HG03571 (cell line): ENCODE results near the gene SRGAP3.

Experiments
- ATAC-seq: cut with Tn5 transposase; IDR thresholded peaks from one replicate; pipeline ENCODE4 v1.9.1; 2021; ENCODE audit not compliant: unreplicated experiment

The SRGAP3 gene

DNA sequence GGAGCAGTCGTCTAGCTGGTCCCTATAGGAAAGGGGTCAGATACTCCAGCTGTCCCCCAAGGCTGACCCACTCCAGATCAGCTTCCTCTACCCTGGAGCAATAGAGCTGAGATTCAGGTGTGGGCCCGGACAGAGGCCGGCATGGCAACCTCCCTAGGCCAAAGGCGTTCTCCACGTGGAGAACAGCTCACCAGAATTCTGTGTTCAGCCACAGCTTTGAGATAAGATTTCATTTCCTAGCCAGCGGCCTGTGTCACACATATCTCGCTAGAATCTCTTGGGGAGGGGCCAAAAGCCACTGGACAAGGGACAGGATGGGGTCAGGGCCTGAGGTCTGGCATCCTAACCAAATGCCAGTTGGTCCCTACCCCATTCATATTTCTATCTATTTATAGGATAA, 20.1 kb downstream of the SRGAP3 start:
- ATAC-seq, result no peak

DNA sequence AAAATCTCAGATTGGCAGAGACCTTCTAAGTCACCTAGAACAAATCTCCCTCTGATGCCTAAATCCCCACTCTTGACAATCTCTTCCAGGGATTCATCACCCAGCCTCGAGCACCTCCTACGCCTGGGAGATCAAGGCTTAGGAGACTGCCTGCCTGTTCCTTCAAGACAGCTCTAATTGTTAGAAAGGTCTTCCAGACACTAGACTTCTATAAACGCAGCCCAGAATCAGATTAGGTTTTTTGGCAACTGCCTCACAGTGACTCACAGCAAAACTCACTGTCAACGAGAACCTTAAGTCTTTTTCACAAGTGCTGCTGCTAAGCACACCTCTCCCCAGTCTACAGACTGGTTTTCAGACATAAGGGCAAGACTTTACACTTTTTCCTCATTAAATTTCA, 23.1 kb downstream of the SRGAP3 start:
- no peak for ATAC-seq

DNA sequence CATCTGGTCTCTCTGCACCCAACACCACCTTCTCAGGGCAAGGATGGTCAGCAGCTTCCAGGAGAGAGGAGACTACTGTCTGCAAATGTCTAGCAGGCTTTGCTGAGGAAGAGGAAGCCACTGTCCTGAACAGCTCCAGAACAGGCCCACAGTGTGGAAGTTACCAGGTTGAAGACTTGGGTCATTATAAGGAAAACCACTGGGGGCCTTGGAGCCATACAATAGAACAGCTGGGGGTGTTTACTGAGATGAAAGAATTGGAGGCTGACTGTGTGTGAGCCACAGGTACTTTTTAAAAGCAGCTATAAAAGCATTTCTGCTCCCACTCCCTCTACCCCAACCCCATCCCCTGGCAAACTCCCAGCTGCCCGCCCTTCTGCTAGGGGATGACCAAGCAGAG, 24.2 kb downstream of the SRGAP3 start:
- ATAC-seq, result no peak

DNA sequence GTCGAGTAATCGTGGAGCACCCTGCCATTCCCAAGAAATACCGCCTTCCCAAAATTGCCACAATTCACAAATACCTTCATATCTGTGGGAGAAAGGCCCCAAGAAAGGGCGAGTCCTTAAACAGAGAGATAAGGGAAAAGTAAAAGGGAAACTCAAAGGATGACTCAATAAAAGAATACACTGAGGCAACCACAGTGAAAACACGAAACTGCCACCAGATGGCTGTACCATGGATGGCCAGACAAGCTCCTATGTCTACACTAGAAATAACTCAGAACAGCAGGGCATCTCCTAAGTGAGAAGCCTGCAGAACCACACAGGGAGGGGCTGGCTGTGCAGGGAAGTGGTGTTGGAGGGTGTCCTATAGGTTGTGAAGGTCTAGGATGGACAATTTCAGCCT, 25.0 kb downstream of the SRGAP3 start:
- ATAC-seq, result peak; percentile 91

DNA sequence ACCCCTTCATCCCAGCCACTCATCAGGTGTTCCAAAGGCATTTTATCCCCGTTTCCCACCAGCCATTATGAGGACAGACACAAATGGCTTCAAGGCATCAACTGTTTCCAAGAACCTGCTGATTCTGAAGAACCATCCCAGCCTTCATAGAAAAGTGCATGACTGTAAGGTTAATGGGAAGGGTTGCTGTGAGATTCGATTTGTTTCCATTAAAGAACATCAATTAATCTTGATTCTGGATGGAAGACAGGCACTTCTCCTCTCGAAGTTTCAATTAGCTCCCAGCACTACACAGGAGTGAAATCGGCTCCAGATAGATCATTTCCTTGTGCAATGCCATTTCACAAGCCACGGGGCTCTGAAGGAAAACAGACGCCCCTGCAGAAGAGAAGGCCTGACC, 25.8 kb downstream of the SRGAP3 start:
- ATAC-seq, result no peak

DNA sequence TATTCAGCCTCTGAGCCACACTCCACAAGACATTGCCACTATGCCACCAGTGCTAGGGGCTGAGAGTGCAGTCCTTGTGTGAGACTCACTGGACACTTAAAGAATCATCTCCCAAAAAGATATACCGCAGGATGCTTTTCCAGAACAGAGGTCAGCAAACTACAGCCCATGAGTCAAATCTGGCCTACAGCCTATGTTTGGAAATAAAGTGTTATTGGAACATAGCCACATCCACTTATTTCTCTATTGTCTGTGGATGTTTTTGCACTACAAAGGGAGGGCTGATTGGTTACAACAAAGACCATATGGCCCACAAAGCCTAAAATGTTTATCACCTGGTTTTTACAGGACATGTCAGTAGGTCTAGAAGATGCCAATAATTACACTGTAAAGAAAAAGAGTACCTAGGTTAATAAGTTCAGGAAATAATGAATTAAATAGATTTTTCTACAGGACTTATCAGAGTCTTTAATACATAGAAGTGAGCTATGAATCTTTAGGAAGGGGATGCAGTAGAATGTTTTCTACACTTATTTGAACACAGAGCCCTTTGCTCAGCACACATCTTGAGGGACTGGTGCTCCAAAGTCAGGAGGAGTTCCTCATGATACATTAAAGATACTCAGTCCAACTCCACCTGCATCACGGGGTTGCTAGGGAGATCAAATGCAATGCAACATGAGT, 26.3 kb downstream of the SRGAP3 start:
- ATAC-seq, result no peak

DNA sequence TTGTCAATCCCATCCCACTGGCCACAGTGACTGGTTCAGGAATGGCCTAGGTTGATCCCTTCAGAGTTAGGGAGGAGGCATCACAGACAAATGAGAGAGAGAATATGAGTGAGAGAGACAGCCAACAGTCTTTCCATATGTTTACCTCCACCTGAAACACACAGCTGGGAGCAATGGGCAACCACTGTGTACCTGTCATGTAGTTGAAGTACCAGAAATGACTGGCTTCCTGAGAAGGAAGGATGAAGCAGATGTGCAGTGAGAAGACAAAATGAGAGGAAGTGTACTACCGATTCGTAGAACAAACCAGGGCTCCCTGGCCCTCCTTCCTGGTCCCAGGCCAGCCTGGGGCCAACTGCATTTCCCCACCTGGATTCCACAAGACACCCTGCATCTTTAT, 27.4 kb downstream of the SRGAP3 start:
- ATAC-seq, result no peak

DNA sequence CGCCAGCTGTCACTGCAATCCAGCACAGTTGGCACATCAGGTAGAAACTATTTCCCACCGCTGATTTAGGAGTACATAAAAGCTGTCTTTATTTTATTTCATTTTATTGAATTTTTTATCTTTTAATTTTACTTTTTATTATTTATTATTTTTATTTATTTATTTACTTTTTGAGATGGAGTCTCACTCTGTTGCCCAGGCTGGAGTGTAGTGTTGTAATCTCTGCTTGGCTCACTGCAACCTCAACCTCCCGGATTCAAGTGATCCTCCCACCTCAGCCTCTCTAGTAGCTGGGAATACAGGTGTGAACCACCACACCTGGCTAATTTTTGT, 31.0 kb downstream of the SRGAP3 start:
- no peak for ATAC-seq

DNA sequence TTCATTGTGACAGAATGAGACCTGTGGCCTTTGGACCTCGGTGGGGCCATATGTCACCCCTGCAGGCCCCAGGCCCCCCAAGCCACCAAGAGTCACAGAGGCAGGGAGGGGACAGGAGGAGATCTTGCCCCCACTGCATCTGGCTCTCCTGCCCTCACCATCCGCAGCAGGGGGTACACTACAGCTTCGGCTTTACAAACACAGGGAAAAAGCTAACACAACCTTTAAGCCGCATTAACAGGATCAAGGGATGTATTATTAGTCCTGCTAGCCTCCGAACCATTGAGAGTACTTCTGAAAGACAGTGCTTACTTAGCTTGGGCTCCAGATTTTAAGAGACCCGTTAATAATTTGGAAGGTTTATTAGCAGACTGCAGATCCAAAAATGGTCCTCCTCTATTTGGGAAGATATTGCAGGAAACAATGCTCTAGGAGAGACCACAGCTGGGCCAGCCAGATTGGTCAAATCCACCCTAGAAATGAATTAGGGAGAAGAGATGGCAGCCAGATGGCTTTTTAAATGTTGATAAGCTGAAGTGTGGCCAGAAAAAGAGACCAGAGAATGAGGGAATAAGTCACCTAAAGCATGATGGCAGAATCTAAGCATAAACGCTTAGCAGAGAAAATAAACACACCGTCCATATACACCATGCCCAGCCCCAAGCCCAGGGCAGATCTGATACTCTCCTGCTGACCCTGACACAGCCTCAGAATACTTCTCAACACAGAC, 31.5 kb downstream of the SRGAP3 start:
- no peak for ATAC-seq

DNA sequence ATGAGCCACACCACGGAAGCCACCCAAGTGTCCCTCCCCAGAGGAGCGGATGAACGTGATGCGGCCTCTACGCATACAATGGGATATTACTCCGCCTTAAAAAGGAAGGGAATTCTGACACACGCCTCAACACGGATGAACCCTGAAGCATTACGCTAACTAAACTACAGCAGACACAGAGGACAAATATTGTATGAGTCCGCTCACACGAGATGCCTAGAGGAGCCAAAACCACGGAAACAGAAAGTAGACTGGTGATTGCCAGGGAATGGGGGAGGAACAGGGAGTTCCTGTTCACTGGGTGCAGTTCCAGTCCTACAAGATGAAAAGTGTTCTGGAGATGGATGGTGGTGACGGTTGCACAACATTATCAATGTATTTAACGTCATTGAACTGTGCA, 32.7 kb downstream of the SRGAP3 start:
- ATAC-seq, result no peak

DNA sequence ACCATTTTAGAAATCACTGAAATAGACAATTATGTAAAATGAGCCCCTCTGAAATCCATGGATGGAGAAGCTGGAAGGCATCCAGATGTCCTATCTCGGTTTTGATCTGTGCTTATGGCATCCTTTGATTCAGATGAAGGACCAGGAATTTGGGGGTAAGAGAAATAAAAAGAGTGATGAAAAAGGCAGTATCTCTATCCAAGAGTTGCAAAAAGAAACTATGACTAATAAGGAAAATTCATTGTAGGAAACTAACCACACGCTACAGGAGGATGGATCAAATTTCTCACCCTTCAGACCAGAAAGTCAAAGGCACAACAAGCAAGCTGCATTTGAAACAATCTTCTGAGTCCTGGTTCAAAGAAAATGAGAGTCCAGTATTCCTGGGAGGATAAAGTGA, 34.8 kb downstream of the SRGAP3 start:
- ATAC-seq, result no peak

DNA sequence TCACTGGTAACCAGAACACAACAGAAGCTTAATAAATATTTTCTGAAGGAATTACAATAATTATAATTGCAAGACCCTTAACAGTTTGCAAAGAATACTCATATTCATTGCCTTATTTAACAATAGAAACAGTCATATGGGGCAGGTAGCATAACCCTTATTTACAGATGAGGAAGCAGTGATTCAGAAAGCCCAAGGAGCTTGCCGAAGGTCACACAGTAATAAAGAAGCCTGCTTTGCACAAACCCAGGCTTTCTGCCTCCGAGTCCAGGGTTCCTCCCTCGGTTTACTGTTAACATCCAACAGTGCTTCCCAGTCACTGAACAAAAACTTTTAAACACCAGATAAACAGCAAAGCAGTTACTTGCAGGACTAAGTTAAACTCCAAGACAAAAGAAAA, 35.3 kb downstream of the SRGAP3 start:
- ATAC-seq, result no peak

DNA sequence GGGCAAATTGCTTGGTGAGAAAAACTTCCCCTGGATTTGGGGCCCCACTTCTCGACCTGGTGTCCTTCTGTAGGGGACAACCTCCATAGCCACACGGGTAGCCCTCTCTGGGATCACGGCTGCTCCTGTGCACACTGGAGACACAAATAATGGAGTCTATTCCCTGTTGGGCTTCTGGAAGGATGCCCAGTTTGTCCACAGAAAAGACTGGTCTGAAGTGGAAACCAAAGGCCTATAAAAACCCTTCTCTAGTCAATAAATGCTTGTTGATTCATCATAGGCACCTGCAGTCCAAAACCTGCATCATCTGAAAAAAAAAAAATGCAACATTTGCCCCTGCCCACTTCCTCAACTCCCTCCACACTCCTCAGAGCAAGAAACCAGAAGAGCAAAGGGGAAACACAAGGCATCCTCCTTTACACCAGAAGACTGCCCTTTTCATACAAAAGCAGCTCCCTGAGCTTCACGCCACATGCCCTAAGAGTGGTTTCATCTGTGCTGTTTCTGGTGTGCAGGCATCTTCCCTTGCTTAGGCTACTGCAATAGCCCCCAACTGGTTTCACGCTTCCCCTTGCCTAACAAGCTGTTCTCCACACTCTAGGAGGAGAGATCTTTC, 36.3 kb downstream of the SRGAP3 start:
- no peak for ATAC-seq

DNA sequence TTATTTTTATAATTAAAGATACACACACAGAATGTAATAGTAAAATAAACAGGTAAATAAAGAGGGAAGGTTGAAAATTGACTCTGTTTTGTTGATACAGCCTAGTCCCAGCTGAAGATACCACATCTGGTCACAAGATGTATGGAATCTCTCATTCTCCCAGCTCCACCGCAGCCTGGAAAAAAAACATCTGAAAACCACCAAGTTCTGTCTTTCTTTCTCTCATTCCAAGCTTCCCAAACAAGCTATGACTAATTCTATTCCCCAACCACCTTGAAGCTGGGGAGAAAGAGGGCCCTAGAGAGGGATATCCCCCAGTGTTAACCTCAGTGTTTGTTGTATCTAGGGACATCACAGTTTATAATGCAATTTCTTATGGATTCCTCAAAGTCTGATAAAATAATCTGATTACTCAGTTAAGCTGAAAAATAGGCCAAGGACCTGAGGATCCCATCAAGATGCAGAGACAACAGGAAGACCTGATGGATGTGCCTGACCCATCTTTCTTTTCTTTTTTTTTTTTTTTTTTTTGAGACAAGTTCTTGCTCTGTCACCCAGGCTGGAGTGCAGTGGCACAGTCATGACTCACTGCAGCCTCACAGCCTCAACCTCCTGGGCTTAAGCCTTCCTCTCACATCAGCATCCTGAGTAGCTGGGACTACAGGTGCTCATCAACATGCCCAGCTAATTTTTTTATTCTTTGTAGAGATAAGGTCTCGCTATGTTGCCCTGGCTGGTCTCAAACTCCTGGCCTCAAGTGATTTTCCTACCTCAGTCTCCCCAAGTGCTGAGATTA, 38.1 kb downstream of the SRGAP3 start:
- no peak for ATAC-seq

DNA sequence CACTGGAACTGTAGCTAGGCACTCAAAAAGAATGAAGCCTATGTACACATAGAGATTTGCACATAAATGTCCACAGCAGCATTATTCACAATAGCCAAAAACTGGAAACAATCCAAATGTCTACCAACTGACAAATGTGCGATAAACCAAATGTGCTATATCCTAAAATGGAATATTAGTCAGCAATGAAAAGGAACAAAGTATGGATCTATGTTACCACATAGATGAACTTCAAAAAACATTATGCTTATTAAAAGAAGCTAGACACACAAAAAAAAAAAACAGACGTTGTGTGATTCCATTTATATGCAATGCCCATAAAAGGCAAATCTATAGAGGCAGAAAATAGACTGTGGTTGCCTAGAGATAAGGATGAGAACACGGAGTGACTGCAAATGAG, 39.7 kb downstream of the SRGAP3 start:
- no peak for ATAC-seq

DNA sequence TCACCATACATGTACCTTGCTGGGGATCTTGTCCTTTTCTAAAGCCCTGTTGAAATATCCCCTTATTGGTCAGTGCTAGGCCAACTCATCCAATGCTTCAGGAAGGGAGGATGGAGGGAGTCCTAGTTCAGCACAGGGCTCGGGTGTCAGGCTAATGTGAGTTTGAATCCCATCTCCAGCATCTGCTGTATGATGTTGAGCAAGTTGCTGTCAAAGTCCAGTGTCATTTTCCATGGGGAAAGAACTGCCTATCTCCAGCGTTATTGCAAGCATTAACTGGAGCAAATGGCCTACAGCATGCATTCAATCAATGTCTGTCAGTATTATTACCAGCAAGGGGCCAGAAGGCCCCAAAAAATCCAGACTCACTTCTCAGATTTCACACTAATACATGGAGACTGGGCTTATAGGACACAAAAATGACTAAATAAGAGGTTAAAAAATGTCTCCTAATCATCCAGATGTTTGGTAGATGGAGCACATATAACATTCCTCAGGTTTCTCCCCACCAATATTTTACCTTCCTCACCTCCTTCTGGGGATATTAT, 40.8 kb downstream of the SRGAP3 start:
- ATAC-seq, result no peak

DNA sequence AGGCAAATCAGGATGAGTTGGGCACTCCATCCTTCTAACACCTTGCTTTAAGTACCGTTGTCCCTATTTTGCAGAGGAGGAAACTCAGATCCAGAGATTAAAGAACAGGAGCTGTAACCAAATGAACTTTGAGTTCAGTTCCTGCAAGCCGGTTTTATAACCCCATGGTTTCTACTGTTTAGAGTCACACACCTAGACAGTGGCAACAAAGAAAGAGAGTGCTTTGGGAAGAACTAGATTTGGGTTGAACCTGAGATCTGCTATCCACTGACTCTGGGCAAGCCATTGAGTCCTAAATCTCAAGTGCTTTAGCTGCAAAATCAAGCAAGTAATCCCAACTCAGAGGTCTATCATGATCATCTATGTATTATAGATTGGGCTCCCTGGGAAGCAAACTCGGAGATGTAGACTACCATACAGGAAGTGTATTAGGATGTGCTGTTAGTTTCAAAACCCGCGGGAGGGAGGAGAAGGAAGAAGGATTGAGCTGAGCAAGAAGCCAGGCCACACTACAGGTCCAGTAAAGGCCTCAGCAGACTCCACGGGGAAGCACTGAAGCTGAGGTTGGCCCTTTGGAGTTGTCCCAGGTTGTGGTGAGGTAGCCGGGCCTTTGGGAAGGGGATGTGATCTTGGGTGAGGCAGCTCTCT, 42.2 kb downstream of the SRGAP3 start:
- no peak for ATAC-seq

DNA sequence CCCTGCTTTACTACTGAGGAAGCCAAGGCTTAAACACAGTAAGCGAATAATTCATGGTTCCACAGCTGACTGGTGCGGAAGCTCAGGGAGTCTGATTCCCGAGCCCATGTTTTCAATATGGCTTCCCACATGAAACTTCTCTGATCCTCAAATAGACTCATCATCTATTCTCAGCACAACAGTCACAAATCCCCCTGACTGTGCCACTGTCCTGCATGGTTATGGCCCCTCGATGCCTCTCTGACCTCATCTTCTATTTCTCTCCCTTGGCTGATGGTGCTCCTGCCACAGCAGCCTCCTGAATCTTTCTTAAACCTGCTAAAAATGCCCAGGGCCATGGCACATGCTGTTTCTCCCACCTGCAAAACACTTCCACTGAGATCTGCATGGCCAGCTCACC, 43.2 kb downstream of the SRGAP3 start:
- ATAC-seq, result no peak

DNA sequence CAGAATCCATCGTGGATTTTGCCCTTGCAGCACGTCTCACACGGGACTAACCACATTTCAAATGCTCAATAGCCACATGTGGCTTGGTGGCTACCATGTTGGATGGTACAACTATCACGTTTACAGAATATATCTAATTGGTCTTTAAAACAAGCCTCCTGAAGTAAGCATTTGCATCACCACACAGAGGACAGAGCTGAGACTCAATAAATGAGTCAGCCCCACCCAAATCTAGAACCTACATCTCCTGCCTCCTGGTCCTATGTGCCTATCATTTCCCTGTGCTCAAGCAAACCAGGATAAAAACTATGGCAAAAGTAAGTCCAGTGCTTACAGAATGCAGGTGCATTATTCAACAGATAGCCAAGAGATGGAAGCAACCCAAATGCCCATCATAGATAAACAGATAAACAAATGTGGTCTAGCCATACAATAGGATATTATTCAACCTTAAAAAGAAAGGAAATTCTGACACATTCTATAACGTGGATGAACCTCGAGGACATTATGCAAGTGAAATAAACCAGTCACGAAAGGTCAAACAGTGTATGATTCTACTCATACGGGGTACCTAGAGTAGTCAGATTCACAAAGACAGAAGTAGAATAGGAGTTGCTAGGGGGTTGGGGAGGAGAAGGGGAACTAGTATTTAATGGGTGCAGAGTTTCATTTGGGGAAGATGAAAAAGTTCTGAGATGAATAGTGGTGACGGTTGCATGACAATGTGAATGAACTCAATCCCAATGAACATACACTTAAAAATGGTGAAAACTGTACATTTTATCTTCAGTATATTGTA, 43.9 kb downstream of the SRGAP3 start:
- ATAC-seq, result no peak
